ENCODE results near the gene SNAP25. TPM values are rescaled to one million over a fixed set of nuclear protein-coding genes. Genes with fewer than 3 reads are reported as not detected.

The SNAP25 gene
- total and polyA plus RNA-seq, 9 of the 15 experiments (the other 6 are each of a cell fraction or from before 2014, with no cell fraction given) = 0.07 TPM; not detected in 8

DNA sequence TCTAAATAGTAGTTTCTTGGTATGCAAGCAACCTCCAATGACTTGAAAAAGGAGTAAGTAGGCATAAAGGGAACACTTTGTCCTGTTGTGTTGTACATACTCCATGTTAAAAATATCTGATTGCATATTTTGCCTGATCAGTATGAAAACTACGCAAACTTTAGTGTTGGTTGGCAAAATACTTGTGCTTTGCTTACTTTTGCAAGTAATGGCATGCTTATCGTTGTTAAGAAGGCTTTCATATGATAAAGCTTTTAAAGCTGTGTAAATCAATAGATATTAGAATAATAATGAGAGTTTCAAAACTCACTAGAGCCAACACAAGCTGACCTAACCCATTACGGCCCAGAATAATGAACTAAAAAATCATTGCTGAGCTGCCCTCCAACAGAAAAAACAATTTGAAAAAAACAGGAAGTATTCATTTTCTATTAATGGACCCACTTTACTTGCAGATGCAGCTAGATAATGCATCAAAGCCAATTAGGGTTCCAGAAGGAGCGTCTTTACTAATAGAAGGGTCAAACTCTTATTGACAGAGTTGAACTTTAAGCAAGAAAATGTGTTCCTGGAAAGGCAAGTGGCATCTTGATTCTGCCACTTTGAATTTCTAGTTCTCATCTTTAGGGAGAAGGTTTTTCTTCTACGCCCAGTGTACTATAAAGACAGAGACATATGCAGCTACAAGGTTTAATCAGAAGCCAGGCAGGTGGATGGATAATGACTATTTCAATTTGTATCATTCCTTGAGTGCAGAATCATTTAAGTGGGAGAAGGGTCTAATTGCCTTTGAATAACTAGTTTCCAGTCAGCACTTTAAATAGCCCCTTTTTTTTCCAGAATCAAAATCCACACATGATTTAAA is 82.2 kb downstream of the SNAP25 start (continued):
- TF ChIP-seq, protein P1, sequence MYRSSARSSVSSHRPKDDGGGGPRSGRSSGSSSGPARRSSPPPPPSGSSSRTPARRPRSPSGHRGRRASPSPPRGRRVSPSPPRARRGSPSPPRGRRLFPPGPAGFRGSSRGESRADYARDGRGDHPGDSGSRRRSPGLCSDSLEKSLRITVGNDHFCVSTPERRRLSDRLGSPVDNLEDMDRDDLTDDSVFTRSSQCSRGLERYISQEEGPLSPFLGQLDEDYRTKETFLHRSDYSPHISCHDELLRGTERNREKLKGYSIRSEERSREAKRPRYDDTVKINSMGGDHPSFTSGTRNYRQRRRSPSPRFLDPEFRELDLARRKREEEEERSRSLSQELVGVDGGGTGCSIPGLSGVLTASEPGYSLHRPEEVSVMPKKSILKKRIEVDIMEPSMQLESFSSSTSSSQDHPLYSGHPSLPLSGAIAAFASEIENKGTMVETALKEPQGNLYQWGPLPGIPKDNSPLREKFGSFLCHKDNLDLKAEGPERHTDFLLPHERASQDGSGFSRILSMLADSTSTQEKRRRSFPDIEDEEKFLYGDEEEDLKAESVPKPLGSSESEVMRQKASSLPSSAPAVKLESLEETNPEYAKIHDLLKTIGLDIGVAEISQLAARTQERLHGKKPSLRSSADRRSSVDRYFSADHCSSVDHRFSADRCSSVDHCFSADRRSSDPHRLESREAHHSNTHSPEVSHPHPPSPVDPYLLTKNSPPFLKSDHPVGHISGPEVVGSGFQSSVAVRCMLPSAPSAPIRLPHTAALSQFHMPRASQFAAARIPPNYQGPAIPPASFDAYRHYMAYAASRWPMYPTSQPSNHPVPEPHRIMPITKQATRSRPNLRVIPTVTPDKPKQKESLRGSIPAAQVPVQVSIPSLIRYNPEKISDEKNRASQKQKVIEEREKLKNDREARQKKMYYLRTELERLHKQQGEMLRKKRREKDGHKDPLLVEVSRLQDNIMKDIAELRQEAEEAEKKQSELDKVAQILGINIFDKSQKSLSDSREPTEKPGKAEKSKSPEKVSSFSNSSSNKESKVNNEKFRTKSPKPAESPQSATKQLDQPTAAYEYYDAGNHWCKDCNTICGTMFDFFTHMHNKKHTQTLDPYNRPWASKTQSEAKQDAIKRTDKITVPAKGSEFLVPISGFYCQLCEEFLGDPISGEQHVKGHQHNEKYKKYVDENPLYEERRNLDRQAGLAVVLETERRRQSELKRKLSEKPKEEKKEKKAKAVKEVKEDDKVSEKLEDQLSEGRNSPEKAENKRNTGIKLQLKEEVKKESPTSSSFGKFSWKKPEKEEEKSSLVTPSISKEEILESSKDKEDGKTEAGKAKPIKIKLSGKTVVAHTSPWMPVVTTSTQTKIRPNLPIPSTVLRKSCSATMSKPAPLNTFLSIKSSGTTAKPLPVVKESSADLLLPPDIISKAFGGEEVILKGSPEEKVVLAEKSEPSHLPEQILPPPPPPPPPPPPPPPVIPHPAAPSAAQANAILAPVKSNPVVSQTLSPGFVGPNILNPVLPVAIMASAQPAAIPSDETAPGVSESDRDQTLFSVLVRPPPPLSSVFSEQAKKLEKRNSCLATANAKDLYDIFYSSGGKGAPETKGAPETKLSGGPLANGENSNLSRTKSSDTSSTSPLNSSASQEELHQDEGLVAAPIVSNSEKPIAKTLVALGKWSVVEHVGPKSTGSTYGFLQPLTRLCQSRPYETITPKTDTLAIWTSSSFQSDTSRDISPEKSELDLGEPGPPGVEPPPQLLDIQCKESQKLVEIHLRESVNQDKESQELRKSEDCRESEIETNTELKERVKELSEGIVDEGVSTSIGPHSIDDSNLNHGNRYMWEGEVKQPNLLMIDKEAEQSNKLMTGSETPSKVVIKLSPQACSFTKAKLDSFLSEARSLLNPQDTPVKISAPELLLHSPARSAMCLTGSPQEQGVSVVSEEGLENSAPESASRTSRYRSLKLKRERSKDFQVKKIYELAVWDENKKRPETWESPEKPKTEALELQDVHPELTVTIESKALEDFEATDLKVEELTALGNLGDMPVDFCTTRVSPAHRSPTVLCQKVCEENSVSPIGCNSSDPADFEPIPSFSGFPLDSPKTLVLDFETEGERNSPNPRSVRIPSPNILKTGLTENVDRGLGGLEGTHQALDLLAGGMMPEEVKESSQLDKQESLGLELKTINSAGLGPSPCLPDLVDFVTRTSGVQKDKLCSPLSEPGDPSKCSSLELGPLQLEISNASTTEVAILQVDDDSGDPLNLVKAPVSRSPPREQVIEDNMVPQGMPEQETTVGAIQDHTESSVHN (IDR thresholded peaks at IDR 0.05; ENCODE audit: borderline replicate concordance in 1 of 2, low read depth in 1 of 2) = no peak
- TF ChIP-seq, protein P2, sequence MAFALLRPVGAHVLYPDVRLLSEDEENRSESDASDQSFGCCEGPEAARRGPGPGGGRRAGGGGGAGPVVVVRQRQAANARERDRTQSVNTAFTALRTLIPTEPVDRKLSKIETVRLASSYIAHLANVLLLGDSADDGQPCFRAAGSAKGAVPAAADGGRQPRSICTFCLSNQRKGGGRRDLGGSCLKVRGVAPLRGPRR (CRISPR knock-in tag; IDR thresholded peaks at IDR 0.05) = no peak
- TF ChIP-seq EWSR1 (IDR thresholded peaks at IDR 0.05; ENCODE audit: borderline replicate concordance, low read depth, partially characterized antibody) (no peak), FOSL1 (tag; conservative IDR thresholded peaks at IDR 0.05) (no peak), TEAD4 (IDR thresholded peaks at IDR 0.05; ENCODE audit: low read length) (no peak), TEAD4 (CRISPR knock-in tag; IDR thresholded peaks at IDR 0.05; ENCODE audit: borderline replicate concordance) (no peak), BRD4 (IDR thresholded peaks at IDR 0.05) (no peak), JUN (IDR thresholded peaks at IDR 0.05; ENCODE audit: borderline replicate concordance, low read depth, low read length) (no peak), JUN (CRISPR knock-in tag; IDR thresholded peaks at IDR 0.05; ENCODE audit: borderline replicate concordance) (no peak), HIVEP1 (CRISPR knock-in tag; IDR thresholded peaks at IDR 0.05) (no peak), ETV5 (CRISPR knock-in tag; IDR thresholded peaks at IDR 0.05; ENCODE audit: low read depth) (no peak), TAF15 (IDR thresholded peaks at IDR 0.05; ENCODE audit: low read depth, low read length) (no peak)
